GM21515 (cell line): ENCODE results near the gene DHRS7B.
"Not testable (repeated sequence)": the region's sequence is repeated elsewhere in the genome, so short reads cannot be mapped to it uniquely, and the experiment has no call there.

Experiments
- ATAC-seq: cut with Tn5 transposase; IDR thresholded peaks from one replicate; pipeline ENCODE4 v1.9.1; 2021; ENCODE audit not compliant: unreplicated experiment

DHRS7B gene

DNA sequence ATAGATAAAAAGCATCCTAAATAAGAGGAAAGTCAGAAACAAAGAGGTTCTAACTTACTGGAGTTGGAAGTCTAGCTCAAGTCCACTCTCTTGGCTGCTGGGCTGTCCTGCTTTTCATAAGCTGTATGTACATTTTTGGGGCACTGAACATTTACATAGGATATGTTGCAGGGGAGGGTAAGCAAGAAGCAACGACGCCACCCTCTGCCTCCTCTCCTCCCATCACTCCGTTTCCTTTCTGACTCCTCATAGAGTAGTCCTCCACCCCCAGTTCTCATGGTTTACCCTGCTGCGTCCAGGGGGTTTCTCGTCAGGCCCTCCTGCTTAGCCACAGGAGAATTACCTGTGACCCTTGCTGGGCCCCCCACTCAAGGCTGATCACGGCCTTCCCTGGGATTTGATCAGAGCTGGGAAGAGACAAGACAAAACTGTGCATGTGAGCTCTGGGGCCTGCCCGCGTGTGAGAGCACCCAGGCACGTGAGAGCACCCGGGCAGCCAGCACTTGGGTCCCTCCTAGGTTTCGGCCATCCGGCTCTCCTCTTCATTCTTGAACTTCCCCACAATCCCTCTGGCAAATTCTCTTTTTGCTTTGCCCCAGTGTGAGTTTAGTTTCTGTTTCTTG, 50.1 kb downstream of the DHRS7B start:
- ATAC-seq, result no peak

DNA sequence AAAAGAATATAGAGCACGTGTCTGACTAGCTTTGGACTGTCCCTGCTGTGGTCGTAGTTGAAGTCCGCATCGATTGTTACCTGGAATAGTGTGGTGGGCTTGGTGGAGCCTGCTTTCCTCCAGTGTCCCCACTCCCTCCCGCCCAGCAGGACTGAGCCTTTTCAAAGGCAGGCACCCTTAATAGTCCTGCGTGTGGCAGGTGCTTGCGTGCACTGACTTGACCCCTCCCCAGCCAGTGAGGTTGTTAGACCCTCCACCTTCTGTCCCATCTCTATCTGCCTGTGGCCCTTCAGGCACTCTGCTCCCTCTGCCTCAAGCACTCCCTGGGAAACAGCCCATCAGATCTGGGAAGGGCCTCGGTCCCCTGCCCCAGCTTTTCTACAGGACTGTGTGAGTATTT, 50.6 kb downstream of the DHRS7B start:
- no peak for ATAC-seq

DNA sequence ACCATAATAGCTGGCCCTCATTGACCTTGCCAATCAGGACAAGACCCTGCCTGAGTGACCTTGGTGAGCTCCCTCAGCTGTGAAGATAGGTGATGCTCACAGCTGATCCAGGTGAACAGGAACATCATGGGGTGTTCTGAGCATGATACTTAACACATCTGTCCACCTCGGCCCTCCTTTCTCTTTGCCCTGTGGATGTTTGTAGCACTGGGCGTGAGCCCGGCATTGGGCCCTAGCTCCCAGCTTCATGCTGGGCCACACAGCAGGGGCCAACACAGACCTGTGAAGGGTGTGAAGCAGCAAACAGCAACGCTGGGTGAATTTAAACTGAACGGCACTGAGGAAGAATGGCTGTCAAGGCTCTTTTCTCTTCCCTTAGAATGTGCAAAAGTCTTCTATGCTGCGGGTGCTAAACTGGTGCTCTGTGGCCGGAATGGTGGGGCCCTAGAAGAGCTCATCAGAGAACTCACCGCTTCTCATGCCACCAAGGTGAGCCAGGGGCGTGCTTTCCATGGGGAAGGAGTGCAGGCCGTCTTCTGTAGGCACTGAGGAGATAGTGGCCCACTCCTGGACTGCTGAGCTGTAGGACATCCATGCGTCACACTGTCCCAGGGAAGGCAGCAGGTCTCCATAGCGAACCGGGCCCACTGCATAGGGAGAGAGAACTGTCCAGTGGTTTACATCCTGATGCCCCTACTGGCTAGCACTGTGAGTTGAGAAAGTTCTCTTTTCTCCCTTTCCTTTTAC, 51.3 kb downstream of the DHRS7B start:
- no peak for ATAC-seq

DNA sequence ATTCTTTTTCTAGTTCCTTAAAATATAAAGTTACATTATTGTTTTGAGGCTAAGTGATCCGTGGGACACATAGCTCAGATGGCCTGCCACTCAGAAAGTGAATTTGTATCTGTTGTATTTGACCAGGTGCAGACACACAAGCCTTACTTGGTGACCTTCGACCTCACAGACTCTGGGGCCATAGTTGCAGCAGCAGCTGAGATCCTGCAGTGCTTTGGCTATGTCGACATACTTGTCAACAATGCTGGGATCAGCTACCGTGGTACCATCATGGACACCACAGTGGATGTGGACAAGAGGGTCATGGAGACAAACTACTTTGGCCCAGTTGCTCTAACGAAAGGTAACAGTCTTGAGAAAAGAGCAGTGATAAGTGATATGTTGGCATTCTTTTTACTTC, 56.7 kb downstream of the DHRS7B start:
- no peak for ATAC-seq

DNA sequence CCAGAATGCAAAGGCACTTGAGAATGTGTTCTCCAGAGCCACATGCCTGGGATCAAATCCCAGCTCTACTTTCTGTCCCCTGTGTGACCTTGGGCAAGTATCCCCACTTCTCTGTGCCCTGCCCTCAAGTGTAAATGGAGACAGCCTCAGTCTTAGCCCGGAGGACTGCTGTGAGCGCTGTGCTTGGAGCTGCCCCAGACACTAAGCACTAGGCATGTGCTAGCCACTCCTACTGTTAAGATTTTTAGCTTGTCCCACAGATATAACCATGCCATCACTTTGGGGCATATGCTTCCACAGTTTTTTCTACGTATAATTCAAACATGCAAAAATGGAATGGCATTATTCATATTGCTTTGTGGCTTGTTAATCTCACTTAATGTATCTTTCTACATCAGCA, 57.8 kb downstream of the DHRS7B start:
- no peak for ATAC-seq

DNA sequence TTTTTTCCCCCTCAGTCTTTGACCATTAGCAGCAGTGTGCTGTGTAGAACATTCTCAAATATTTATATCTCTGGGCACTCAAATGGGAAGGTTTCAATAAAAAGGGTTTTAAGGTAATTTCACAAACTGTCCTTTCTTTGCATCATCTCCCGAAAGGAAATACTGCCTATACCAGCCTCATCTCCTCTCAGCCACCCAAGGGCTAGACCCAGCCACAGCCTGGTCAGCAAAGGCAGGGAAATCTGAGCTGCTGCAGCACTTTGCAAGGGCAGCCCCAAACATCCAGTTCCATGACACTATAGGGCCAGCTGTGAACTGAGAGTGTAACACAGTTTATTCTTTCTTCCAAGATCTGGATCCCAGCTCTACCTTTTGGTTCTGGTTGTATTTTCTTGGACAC, 58.3 kb downstream of the DHRS7B start:
- ATAC-seq, result no peak

DNA sequence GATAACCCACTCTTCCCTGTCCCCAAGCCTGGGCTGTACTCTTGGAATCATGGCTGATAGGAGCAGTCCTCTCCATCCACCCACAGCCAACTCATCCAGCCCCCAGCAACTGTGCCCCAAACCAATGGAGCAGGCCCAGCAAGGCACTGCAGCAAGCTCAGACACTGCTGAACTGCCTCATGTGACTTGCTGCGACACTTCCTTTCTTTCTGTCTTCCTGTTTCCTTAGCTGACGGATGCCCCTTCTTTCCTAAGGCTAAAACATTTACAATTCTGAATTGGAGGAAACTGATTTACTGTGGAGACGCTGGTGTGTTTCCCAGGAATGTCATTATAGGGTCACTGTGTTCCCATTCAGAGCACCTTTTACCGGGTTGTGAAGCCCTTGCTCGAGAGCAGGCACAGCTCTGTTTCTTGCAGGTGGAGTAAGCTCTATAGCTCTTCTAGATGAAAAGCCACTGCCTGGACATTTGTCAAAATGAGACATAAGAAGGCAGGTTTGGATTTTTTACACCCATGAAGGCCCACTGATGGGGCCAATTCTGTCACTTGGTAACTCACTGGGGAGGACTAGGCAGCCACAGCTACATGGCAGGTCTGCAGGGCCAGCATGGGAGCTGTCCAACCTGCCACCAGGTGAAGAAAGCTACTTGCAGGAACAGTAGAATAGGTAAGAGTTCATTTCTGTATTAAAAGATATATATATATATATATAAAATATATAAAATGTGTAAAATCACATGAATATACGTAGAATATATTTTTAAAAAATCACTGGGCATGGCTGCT, 59.8 kb downstream of the DHRS7B start:
- ATAC-seq, result no peak

GRCh38 chr17:21189361-21189760, 62.6 kb downstream of the DHRS7B start:
- no peak for ATAC-seq

- no peak for ATAC-seq
Observed at GRCh38 chr17:21190078-21190477, 63.3 kb downstream of the DHRS7B start.

DNA sequence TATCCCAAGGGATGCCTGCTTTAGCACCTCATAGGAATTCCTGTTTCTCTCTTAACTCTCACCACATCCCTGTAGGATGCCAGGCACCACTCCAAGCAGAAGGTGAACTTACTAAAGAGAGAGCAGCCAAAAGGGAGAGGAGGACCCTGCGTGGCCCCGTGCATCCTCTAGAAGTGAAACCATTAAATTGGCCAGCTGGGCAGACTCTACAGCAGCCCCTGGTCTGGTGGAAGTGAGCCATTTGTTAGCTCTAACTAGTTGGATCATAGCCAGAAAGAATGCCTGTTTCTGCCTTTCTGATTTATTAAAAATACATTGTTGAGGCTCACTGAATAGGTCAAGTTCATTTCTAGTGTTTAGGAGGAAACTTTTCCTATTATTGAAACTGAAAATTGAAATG, 64.9 kb downstream of the DHRS7B start:
- ATAC-seq, result no peak

DNA sequence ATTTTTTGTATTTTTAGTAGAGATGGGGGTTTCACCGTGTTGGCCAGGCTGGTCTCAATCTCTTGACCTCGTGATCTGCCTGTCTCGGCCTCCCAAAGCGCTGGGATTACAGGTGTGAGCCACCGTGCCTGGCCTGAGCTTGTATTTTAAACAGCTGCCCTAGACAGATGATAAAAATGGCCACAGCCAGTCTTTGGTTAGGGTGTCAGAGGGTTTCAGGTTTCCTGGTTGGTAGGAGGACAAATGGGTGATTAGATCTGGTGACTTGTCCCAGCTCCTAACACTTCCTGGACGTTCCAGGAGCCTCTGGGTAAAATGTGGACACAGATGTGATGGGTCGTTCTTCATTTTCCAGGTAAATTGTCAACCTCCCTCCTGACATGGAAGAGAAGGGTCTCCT, 65.7 kb downstream of the DHRS7B start:
- ATAC-seq, result not testable (repeated sequence)

DNA sequence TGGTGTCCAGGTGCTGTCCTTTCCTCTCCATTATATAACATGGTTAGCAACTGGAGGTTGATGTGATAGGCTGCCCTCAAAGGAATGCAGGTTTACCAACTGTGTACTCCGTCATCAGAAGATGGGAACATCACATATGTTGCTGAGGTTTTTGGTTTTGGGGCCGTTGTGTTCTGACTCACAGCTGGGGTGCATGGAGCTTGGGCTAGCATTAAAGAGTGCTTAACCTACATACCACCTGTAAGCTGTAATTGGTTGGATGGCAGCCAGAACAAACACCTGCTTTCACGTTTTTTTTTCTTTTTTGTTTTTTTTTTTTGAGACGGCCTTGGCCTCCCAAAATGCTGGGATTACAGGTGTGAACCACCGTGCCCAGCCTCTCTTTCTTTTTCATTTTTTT, 66.3 kb downstream of the DHRS7B start:
- ATAC-seq, result no peak

- ATAC-seq, result no peak
Observed at GRCh38 chr17:21194226-21194625, 67.5 kb downstream of the DHRS7B start.

DNA sequence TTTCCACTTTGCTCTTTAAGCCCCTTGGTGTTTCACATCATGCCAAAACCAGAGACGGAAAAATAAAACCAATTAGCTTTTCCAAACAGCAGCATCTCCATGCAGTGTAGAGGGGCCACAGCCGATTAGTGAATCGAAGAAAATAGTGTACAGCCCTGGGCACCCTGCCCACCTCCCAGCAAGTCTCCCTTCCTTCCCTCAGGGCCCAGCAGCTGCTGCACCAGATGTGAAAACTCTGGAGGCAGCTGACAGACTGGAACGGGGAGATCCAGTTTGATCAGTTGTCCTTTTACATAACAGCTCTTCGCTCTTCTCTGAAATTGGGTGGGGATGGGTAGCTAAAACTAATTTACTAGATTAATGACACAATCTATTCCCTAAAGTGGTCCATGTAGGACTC, 67.9 kb downstream of the DHRS7B start:
- no peak for ATAC-seq

DNA sequence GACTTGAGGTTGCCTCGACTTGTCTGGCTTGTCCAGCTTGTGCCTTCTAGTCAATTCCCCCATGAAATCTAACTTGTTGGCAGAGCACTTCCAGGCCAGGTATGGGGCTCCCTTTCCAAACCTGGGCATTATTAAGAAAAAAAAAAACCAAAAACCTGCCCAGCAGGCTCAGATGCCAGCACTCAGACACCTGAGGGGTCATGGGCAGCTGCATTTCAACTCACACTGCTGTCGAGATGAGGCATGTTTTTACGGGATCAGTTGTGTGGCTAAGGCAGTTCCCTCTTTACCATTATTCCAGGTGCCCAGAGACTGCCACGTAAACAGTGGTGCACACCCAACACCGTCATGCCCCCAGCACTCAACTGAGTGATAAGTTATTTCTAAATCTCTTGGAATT, 69.4 kb downstream of the DHRS7B start:
- no peak for ATAC-seq

GRCh38 chr17:21198411-21198810, 71.6 kb downstream of the DHRS7B start:
- ATAC-seq, result no peak

DNA sequence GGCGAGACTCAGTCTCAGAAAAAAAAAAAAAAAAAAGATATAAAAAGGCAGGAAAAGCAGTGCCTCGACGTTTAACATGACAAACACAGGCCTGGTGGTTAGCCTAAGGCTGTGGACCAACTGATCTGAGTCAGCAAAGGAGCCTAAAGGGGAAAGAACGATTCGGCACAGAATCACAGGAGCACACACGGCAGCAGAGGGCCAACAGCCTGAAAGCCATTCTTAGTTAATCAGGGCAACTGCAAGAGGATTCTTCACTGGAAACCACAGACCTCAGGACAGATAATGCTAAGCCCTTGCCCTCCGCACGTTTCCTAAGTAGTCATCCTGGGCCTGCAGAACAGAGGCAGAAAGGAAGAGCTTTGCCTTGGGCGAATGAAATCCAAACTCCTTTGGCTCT, 72.5 kb downstream of the DHRS7B start:
- no peak for ATAC-seq

DNA sequence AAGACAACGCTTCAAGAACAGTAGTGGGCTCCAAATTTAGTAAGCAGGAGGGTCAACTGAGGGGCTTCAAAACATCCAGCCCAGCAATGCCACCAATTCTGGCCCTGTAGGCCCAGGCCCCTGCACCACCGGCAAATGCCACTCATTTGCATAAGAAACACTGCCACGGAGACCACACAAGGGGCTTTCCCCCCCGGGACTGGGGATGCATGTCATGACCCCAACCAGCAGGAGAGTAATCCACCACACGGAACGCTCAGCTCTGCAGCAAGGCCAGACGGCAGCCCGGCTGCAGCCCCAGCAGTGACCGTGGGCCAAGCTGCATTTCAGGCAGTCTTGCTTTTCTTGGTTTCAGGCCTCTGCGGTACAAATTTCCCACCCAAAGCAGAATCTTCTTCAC, 73.1 kb downstream of the DHRS7B start:
- no peak for ATAC-seq

GRCh38 chr17:21200590-21201297, 74.0 kb downstream of the DHRS7B start:
- ATAC-seq, result no peak

DNA sequence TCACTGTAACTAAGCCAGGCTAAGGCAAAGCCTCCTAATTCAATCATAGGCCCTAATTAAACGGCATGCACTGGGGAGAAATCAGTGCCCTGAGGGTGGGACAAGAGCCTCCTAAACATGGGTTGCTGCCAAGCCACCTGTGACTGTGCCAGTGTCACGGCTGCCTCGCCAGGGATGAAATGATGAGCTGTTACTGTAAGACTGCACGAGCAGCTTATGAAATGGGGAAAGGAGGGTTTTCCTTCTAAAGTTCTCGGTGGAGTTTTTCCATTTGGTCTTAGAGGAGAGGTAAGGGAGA, 74.5 kb downstream of the DHRS7B start:
- ATAC-seq, result no peak

DNA sequence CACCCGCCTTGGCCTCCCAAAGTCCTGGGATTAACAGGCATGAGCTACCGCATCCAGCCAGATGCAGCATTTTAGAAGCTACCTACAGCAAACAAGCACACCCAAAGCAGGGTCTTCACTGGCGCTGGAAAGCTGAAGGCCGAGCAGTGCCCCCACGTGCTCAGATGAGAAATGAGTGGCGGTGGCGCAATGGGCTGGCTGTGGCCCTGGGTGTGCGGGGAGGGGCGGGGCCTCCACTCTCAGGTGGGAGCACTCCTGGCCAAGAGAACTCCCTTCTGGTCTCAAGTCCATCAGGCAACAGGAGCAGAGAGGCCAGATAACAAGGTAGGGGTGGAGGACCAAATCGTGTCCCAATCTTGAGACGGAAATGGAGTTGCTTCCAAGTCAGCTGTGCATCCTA, 75.1 kb downstream of the DHRS7B start:
- no peak for ATAC-seq

DNA sequence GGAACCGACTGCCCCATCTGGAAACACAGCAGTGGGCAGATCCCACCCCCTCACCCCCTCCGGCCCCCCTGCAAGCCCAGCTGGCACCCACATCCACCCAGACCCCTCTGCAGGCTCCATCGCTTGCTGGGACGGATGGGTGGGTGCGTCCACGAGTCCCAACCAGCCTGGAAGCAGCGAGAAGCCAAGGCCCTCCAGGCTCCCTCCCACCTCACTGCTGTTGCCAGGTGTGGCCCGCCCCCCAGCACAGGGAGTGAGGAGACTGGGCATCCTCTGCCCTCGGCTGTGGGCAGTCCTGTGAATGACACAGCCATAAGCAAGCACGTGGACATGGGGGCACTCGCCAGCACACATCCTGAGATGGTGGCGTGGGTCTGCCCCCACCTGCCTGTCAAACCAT, 75.7 kb downstream of the DHRS7B start:
- no peak for ATAC-seq
